HepG2 (cell line): Measurements from ENCODE around the gene MRPL42. TPM values are rescaled to one million over a fixed set of nuclear protein-coding genes. Genes with fewer than 3 reads are reported as not detected.

Experiments
- AGO2 ChIP-seq: fragments of 200-400 bp; formaldehyde crosslinking; optimal IDR thresholded peaks from 2 replicates; pipeline ENCODE3; 2017; ENCODE audit warnings: mild to moderate bottlenecking, low read depth, low read length, moderate library complexity
- AHR ChIP-seq: IDR thresholded peaks from 2 replicates; pipeline ENCODE4 v1.6.1; 2018; ENCODE audit warnings: missing genetic modification reagents, missing compliant biosample characterization
- BHLHE40 ChIP-seq: IDR thresholded peaks from 2 replicates; pipeline ENCODE4 v1.6.1; 2011; ENCODE audit warnings: low read length, improper control_type of control experiment
- BRD4 ChIP-seq: sonication (generic); formaldehyde crosslinking; IDR thresholded peaks from 2 replicates; pipeline ENCODE4 v1.4.0; 2020; ENCODE audit warnings: missing genetic modification reagents
- CCDC6 ChIP-seq: sonication (generic); formaldehyde crosslinking; IDR thresholded peaks from 2 replicates; pipeline ENCODE4 v1.8.1; 2022; ENCODE audit warnings: mild to moderate bottlenecking, missing genetic modification reagents, moderate library complexity
- CHD2 ChIP-seq: IDR thresholded peaks from 2 replicates; pipeline ENCODE4 v1.6.1; 2011; ENCODE audit warnings: low read depth, low read length, improper control_type of control experiment
- FOSL1 ChIP-seq: sonication (generic); formaldehyde crosslinking; IDR thresholded peaks from 2 replicates; pipeline ENCODE4 v1.9.0; 2021; ENCODE audit warnings: missing genetic modification reagents, borderline replicate concordance
- FOXA3 ChIP-seq: IDR thresholded peaks from 2 replicates; pipeline ENCODE4 v1.6.1; 2016; ENCODE audit warnings: missing genetic modification reagents, missing compliant biosample characterization
- HOXA5 ChIP-seq: sonication (generic); formaldehyde crosslinking; IDR thresholded peaks from 2 replicates; pipeline ENCODE4 v1.4.0; 2020; ENCODE audit warnings: missing genetic modification reagents
- JUN ChIP-seq: sonication (generic); formaldehyde crosslinking; IDR thresholded peaks from 2 replicates; pipeline ENCODE4 v1.4.0; 2020; ENCODE audit warnings: mild to moderate bottlenecking, missing genetic modification reagents
- NFIB ChIP-seq: sonication (generic); formaldehyde crosslinking; IDR thresholded peaks from 2 replicates; pipeline ENCODE4 v1.9.0; 2021; ENCODE audit warnings: missing genetic modification reagents, mild to moderate bottlenecking, borderline replicate concordance
- SMC3 ChIP-seq: IDR thresholded peaks from 2 replicates; pipeline ENCODE4 v1.6.1; 2011; ENCODE audit warnings: low read length, improper control_type of control experiment
- TOPORS ChIP-seq: sonication (generic); formaldehyde crosslinking; IDR thresholded peaks from 2 replicates; pipeline ENCODE4 v1.8.0; 2023; ENCODE audit warnings: mild to moderate bottlenecking, missing genetic modification reagents
- ZNF558 ChIP-seq: sonication (generic); formaldehyde crosslinking; IDR thresholded peaks from 2 replicates; pipeline ENCODE4 v1.9.0; 2022; ENCODE audit warnings: mild to moderate bottlenecking, missing genetic modification reagents, borderline replicate concordance
- ZNF563 ChIP-seq: sonication (generic); formaldehyde crosslinking; IDR thresholded peaks from 2 replicates; pipeline ENCODE4 v1.8.0; 2022; ENCODE audit warnings: mild to moderate bottlenecking, moderate library complexity, missing genetic modification reagents
- ZNF589 ChIP-seq: sonication (generic); formaldehyde crosslinking; conservative IDR thresholded peaks from 2 replicates; pipeline ENCODE4 v1.8.0; 2022; ENCODE audit warnings: mild to moderate bottlenecking, moderate library complexity, missing genetic modification reagents
- ZNF672 ChIP-seq: sonication (generic); formaldehyde crosslinking; IDR thresholded peaks from 2 replicates; pipeline ENCODE4 v1.8.1; 2022; ENCODE audit warnings: missing genetic modification reagents
- polyA plus RNA-seq, 8 experiments: library from polyadenylated mRNA; depleted of rRNA in 3 of 8; stranded (reverse) in 7 of 8; unstranded in 1 of 8; fragments of >200 nt; fragmentation: Illumina TruSeq in 4 of 8; extraction: Trizol in 4 of 8; gene quantifications; 2 replicates each; pipeline versions ENCODE4 v1.2.1 to v1.2.3, GENCODE V29; 2011 to 2016; ENCODE audit warnings: low read depth in 4 of 8, missing spikeins in 1 of 8, mixed read lengths in 1 of 8; ENCODE audit not compliant: insufficient read depth in 1 of 8
- total RNA-seq, 5 experiments: library from RNA; depleted of rRNA; stranded (reverse); fragments of >200 nt; fragmentation: Illumina TruSeq; extraction: Trizol; gene quantifications; 2 replicates each; pipeline ENCODE4 v1.2.3, GENCODE V29; 2016; ENCODE audit warnings: low read depth in 1 of 5
- TF ChIP-seq, protein P1 (sequence below): sonication (generic); formaldehyde crosslinking; IDR thresholded peaks from 2 replicates; pipeline ENCODE4 v1.4.0; 2020; ENCODE audit warnings: missing genetic modification reagents, mild to moderate bottlenecking, borderline replicate concordance
- TF ChIP-seq, protein P2 (sequence below): sonication (generic); formaldehyde crosslinking; IDR thresholded peaks from 2 replicates; pipeline ENCODE4 v1.8.0; 2022; ENCODE audit warnings: low read depth, missing genetic modification reagents
- TF ChIP-seq, protein P3 (sequence below): sonication (generic); formaldehyde crosslinking; IDR thresholded peaks from 2 replicates; pipeline ENCODE4 v1.4.0; 2020; ENCODE audit warnings: missing genetic modification reagents
- TF ChIP-seq, protein P4 (sequence below): sonication (generic); formaldehyde crosslinking; IDR thresholded peaks from 2 replicates; pipeline ENCODE4 v1.5.1; 2020; ENCODE audit warnings: mild to moderate bottlenecking, missing genetic modification reagents, moderate library complexity

The MRPL42 gene
- total and polyA plus RNA-seq, 2 of the 13 experiments (the other 11 are each of a cell fraction or from before 2014, with no cell fraction given), result 93.3 to 148 TPM

DNA sequence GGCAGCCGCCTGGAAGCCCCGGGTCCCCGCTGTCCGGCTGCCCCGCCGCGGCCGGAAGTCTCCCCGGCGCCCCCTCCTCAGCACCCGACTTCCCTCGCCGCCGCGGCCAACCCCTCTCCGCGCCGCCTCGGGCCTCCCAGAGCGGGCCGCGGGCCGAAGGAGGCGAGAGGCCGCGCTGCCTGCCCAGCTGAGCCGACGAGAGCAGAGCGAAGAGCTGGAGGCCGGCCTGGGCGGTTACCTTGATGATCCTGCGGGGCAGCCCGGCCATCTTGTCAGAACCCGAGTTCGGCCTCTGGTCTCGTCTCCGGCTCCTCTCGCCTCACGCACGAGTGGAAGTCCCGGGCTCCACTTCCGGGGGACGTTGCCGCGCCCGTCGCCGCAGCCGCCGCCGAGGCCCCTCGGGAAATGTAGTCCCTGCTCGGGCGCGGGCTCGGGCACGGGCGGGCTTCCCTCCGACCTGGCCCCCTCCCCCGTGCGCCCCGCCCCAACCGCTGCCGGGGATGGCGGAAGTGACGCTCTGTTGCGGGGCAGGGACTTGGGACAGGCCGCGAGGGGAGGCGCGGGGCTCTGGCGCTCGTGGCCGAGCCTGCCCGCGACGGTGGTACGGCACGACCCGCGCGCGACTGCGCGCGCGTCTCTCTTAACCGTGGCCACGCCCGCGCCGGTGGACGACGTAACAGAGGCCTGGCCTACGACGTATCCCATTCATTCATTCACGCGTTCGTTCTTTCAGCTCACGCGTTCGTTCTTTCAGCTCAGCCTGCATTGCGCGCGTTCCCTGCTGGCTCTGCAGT, 25.5 kb upstream of the MRPL42 start, which contains the start of gene UBE2N (continued):
- TF ChIP-seq, protein P1, sequence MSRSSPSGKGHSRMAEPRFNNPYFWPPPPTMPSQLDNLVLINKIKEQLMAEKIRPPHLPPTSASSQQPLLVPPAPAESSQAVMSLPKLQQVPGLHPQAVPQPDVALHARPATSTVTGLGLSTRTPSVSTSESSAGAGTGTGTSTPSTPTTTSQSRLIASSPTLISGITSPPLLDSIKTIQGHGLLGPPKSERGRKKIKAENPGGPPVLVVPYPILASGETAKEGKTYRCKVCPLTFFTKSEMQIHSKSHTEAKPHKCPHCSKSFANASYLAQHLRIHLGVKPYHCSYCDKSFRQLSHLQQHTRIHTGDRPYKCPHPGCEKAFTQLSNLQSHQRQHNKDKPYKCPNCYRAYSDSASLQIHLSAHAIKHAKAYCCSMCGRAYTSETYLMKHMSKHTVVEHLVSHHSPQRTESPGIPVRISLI, result no peak
- TF ChIP-seq AHR (CRISPR knock-in tag), result no peak; the same call in 1 of the 2 replicates
- TF ChIP-seq FOXA3 (CRISPR knock-in tag), result peak; percentile 36
- TF ChIP-seq JUN, result peak; percentile 15; the same call in 1 of the 2 replicates
- TF ChIP-seq, protein P2, sequence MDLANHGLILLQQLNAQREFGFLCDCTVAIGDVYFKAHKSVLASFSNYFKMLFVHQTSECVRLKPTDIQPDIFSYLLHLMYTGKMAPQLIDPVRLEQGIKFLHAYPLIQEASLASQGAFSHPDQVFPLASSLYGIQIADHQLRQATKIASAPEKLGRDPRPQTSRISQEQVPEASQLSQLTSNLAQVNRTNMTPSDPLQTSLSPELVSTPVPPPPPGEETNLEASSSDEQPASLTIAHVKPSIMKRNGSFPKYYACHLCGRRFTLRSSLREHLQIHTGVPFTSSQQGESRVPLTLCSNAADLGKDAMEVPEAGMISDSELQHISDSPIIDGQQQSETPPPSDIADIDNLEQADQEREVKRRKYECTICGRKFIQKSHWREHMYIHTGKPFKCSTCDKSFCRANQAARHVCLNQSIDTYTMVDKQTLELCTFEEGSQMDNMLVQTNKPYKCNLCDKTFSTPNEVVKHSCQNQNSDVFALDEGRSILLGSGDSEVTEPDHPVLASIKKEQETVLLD, result peak; percentile 44; the same call in 1 of the 2 replicates
- TF ChIP-seq ZNF558 (CRISPR knock-in tag), result peak; percentile 73; the same call in 1 of the 2 replicates
- TF ChIP-seq ZNF589 (CRISPR knock-in tag), result 0 out of 2 replicates have a peak, but pooled peaks have one; percentile 48
- peak; percentile 58; the same call in 1 of the 2 replicates for TF ChIP-seq TOPORS
- TF ChIP-seq ZNF563 (CRISPR knock-in tag), result peak; percentile 19; the same call in 1 of the 2 replicates
- TF ChIP-seq AGO2, result peak; percentile 71
- peak; percentile 88 for TF ChIP-seq CHD2
- peak; percentile 62; the same call in 1 of the 2 replicates for TF ChIP-seq CCDC6 (CRISPR knock-in tag)
- TF ChIP-seq BRD4, result peak; percentile 94
- TF ChIP-seq BHLHE40, result peak; percentile 58; the same call in 1 of the 2 replicates
- TF ChIP-seq, protein P3, sequence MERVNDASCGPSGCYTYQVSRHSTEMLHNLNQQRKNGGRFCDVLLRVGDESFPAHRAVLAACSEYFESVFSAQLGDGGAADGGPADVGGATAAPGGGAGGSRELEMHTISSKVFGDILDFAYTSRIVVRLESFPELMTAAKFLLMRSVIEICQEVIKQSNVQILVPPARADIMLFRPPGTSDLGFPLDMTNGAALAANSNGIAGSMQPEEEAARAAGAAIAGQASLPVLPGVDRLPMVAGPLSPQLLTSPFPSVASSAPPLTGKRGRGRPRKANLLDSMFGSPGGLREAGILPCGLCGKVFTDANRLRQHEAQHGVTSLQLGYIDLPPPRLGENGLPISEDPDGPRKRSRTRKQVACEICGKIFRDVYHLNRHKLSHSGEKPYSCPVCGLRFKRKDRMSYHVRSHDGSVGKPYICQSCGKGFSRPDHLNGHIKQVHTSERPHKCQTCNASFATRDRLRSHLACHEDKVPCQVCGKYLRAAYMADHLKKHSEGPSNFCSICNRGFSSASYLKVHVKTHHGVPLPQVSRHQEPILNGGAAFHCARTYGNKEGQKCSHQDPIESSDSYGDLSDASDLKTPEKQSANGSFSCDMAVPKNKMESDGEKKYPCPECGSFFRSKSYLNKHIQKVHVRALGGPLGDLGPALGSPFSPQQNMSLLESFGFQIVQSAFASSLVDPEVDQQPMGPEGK (CRISPR knock-in tag), result peak; percentile 94
- TF ChIP-seq SMC3, result no peak
- TF ChIP-seq ZNF672, result no peak
- TF ChIP-seq, protein P4, sequence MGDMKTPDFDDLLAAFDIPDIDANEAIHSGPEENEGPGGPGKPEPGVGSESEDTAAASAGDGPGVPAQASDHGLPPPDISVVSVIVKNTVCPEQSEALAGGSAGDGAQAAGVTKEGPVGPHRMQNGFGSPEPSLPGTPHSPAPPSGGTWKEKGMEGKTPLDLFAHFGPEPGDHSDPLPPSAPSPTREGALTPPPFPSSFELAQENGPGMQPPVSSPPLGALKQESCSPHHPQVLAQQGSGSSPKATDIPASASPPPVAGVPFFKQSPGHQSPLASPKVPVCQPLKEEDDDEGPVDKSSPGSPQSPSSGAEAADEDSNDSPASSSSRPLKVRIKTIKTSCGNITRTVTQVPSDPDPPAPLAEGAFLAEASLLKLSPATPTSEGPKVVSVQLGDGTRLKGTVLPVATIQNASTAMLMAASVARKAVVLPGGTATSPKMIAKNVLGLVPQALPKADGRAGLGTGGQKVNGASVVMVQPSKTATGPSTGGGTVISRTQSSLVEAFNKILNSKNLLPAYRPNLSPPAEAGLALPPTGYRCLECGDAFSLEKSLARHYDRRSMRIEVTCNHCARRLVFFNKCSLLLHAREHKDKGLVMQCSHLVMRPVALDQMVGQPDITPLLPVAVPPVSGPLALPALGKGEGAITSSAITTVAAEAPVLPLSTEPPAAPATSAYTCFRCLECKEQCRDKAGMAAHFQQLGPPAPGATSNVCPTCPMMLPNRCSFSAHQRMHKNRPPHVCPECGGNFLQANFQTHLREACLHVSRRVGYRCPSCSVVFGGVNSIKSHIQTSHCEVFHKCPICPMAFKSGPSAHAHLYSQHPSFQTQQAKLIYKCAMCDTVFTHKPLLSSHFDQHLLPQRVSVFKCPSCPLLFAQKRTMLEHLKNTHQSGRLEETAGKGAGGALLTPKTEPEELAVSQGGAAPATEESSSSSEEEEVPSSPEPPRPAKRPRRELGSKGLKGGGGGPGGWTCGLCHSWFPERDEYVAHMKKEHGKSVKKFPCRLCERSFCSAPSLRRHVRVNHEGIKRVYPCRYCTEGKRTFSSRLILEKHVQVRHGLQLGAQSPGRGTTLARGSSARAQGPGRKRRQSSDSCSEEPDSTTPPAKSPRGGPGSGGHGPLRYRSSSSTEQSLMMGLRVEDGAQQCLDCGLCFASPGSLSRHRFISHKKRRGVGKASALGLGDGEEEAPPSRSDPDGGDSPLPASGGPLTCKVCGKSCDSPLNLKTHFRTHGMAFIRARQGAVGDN (CRISPR knock-in tag), result peak; percentile 99
- no peak for TF ChIP-seq FOSL1 (CRISPR knock-in tag)
- TF ChIP-seq HOXA5 (CRISPR knock-in tag), result peak; percentile 68; the same call in 1 of the 2 replicates
- no peak for TF ChIP-seq NFIB (CRISPR knock-in tag)
